NB4 (cell line): ENCODE measurements around the gene IL17B.

Source experiments
- POLR2A ChIP-seq: IDR thresholded peaks from 2 replicates; pipeline ENCODE4 v1.6.1; 2011; ENCODE audit warnings: mild to moderate bottlenecking; ENCODE audit not compliant: insufficient read length; ENCODE audit errors: extremely low read depth
- TF ChIP-seq, protein P1 (sequence below): IDR thresholded peaks from one replicate; pipeline ENCODE4 v1.5.1; 2012; ENCODE audit warnings: low read depth, low read length
- TF ChIP-seq, protein P2 (sequence below): IDR thresholded peaks from 2 replicates; pipeline ENCODE4 v1.6.1; 2011; ENCODE audit warnings: low read depth, low read length

DNA sequence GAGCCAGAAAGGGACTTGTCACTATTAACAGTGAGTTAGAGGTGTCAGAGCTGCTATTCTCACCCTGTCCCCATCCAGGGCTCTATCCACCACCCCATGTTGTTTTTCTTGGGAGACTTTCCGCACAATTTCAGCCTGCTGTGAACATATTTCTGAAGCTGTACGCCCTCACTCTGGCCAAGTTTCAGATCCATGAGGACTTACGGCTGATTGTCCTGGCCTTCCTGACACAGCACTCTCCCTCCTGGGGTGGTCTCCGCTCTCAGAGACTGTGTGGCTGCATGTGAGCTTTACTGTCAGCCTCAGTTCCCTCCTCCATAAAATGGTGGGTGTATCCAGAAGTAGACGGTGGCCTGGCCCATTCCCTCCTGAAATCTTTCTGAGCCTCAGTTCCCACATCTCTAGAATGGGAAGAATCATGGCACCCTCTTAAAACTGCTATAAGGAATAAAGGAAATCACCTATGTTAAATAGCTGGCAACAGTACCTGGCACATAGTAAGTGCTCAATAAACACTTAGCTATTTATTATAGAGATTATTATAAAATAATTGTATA, 804 bp upstream of the IL17B start:
- TF ChIP-seq, protein P1, sequence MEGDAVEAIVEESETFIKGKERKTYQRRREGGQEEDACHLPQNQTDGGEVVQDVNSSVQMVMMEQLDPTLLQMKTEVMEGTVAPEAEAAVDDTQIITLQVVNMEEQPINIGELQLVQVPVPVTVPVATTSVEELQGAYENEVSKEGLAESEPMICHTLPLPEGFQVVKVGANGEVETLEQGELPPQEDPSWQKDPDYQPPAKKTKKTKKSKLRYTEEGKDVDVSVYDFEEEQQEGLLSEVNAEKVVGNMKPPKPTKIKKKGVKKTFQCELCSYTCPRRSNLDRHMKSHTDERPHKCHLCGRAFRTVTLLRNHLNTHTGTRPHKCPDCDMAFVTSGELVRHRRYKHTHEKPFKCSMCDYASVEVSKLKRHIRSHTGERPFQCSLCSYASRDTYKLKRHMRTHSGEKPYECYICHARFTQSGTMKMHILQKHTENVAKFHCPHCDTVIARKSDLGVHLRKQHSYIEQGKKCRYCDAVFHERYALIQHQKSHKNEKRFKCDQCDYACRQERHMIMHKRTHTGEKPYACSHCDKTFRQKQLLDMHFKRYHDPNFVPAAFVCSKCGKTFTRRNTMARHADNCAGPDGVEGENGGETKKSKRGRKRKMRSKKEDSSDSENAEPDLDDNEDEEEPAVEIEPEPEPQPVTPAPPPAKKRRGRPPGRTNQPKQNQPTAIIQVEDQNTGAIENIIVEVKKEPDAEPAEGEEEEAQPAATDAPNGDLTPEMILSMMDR, result no peak
- TF ChIP-seq, protein P2, sequence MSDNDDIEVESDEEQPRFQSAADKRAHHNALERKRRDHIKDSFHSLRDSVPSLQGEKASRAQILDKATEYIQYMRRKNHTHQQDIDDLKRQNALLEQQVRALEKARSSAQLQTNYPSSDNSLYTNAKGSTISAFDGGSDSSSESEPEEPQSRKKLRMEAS, result no peak
- no peak for TF ChIP-seq POLR2A
